Activated CD8-positive, alpha-beta T cell treated with anti-CD3 and anti-CD28 coated beads, Interleukin-2, amount 10 ng/mL, durations not matched to agents 7 days and 5 days (primary cell): ENCODE data around the gene TPX2. TPM values are rescaled to one million over a fixed set of nuclear protein-coding genes. Genes with fewer than 3 reads are reported as not detected.

ENCODE experiments used
- total RNA-seq, 2 experiments: library from RNA; stranded (reverse); gene quantifications; one replicate each; pipeline ENCODE4 v1.2.3, GENCODE V29; 2021

Gene TPX2
- total RNA-seq, 2 experiments from 2014 or later, result 172 to 174 TPM

Other genes starting within 250 kb of the TPX2 start
- 100 to 1,000 TPM; 117 to 127 TPM for gene HM13, start 224.8 kb upstream of the TPX2 start, total RNA-seq
- under 1 TPM; 0.42 to 0.50 TPM for gene ID1, start 134.0 kb upstream of the TPX2 start, total RNA-seq
- not detected for gene COX4I2, start 101.4 kb upstream of the TPX2 start, total RNA-seq
- gene BCL2L1, start 16.4 kb upstream of the TPX2 start, total RNA-seq, result 10 to 100 TPM; 71.4 to 73.0 TPM
- gene MYLK2, start 80.1 kb downstream of the TPX2 start, total RNA-seq, result under 1 TPM; 0.66 to 0.89 TPM
- not detected for gene FOXS1, start 106.3 kb downstream of the TPX2 start, total RNA-seq
- not detected for gene DUSP15, start 131.2 kb downstream of the TPX2 start, total RNA-seq
- not detected for gene TTLL9, start 131.3 kb downstream of the TPX2 start, total RNA-seq
- 10 to 100 TPM; 15.0 to 16.1 TPM for gene PDRG1, start 212.8 kb downstream of the TPX2 start, total RNA-seq
- gene XKR7, start 228.9 kb downstream of the TPX2 start, total RNA-seq, result under 1 TPM in 1 of 2 experiments, not detected in 1; 0.03 TPM